Natural killer cell (primary cell): ENCODE results near the gene MAN1A2. TPM values are rescaled to one million over a fixed set of nuclear protein-coding genes. Genes with fewer than 3 reads are reported as not detected.

ENCODE experiments used
- ATAC-seq, 3 donors: fragments of 150-1000 bp in 2 of 3; fragments of 200-7000 bp in 1 of 3; cut with Tn5 transposase; 1 replicate in 1 of 3; 2 replicates in 2 of 3; pipeline ENCODE4 v1.10.0; 2021; ENCODE audit warnings: mild to moderate bottlenecking in 2 of 3, moderate library complexity in 2 of 3
- DNase-seq, 2 donors: peaks; one replicate each; pipeline versions ENCODE4 v3.0.0 to v3.0.0-alpha.2; 2013 to 2021; ENCODE audit warnings: mixed read lengths in 1 of 2
- H3K27ac ChIP-seq: one replicate; pipeline ENCODE4 v1.5.1; 2013; ENCODE audit warnings: mild to moderate bottlenecking, low read length
- H3K27me3 ChIP-seq: one replicate; pipeline ENCODE4 v1.6.1; 2013; ENCODE audit warnings: low read length; ENCODE audit not compliant: control insufficient read depth, insufficient read depth
- H3K36me3 ChIP-seq: one replicate; pipeline ENCODE4 v1.6.1; 2013; ENCODE audit warnings: low read length; ENCODE audit not compliant: control insufficient read depth, insufficient read depth
- H3K4me1 ChIP-seq: one replicate; pipeline ENCODE4 v1.6.1; 2013; ENCODE audit warnings: low read length; ENCODE audit not compliant: control insufficient read depth, insufficient read depth
- H3K4me3 ChIP-seq: one replicate; pipeline ENCODE4 v1.5.1; 2013; ENCODE audit warnings: low read length
- H3K9me3 ChIP-seq: one replicate; pipeline ENCODE4 v1.6.1; 2013; ENCODE audit warnings: low read length; ENCODE audit not compliant: control insufficient read depth, insufficient read depth
- H3K27ac Mint-ChIP-seq, 2 donors: one replicate each; pipeline ENCODE4 v1.8.0; 2022; ENCODE audit warnings: mild to moderate bottlenecking in 2 of 2, mixed read lengths in 2 of 2, moderate library complexity in 1 of 2
- H3K27me3 Mint-ChIP-seq, 2 donors: one replicate each; pipeline ENCODE4 v1.8.0; 2022; ENCODE audit warnings: low read depth in 2 of 2, mixed read lengths in 2 of 2
- H3K36me3 Mint-ChIP-seq: one replicate; pipeline ENCODE4 v1.8.0; 2022; ENCODE audit warnings: mixed read lengths
- H3K4me1 Mint-ChIP-seq, 2 donors: one replicate each; pipeline ENCODE4 v1.8.0; 2022; ENCODE audit warnings: mixed read lengths in 2 of 2
- H3K4me3 Mint-ChIP-seq: one replicate; pipeline ENCODE4 v1.8.0; 2022; ENCODE audit warnings: mild to moderate bottlenecking, moderate library complexity, mixed read lengths
- H3K9me3 Mint-ChIP-seq, 2 donors: one replicate each; pipeline ENCODE4 v1.8.0; 2022; ENCODE audit warnings: mixed read lengths in 2 of 2
- WGBS: methylation state at CpG from one replicate; pipeline ENCODE4 v1.1.7; 2013; ENCODE audit warnings: missing lambda C conversion rate; ENCODE audit not compliant: insufficient coverage; 5-methylcytosine and 5-hydroxymethylcytosine counted together
- intact Hi-C: fragments of 100-400 bp; cut with micrococcal nuclease; formaldehyde crosslinking; loops from one replicate; pipeline ENCODE4 v1.14.2; 2022
- total RNA-seq, 4 donors: library from RNA; stranded (reverse); fragments of 120-200 nt in 1 of 4; gene quantifications; one replicate each; pipeline versions ENCODE4 v1.2.3 to v1.2.4, GENCODE V29; 2013 to 2022
- TF ChIP-seq, protein P1 (sequence below): fragments of 200-600 bp; IDR thresholded peaks from one replicate; pipeline ENCODE4 v1.8.0; 2022; ENCODE audit warnings: antibody characterized with exemption

The MAN1A2 gene
- total RNA-seq, 3 donors from 2014 or later (not counting 1 experiment from before 2014, with no cell fraction given): 75.5 to 90.0 (median 87.1) TPM

DNA sequence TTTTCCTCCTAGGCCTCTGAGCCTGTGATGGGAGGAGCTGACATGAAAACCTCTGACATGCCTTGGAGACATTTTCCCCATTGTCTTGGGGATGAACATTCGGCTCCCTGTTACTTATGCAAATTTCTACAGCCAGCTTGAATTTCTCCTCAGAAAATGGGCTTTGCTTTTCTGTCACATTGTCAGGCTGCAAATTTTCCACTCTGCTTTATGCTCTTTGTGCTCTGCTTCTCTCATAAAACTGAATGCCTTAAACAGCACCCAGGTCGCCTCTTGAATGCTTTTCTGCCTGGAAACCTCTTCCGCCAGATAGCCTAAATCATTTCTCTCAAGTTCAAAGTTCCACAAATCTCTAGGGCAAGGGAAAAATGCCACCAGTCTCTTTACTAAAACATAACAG, 191.9 kb downstream of the MAN1A2 start:
- Histone ChIP-seq H3K9me3 (no peaks in the 10 kb centered on the region), H3K4me1 (peaks cover 7% of the 10 kb centered on the region), H3K27me3 (no peaks in the 10 kb centered on the region), H3K27ac (no peak overlapping the region), H3K36me3 (no peaks in the 10 kb centered on the region), H3K4me3 (no peak overlapping the region)
- H3K27ac Mint-ChIP-seq: no peak overlapping the region
- H3K4me1 Mint-ChIP-seq: peaks cover 21 to 26% of the 10 kb centered on the region in 2 donors
- TF ChIP-seq, protein P1, sequence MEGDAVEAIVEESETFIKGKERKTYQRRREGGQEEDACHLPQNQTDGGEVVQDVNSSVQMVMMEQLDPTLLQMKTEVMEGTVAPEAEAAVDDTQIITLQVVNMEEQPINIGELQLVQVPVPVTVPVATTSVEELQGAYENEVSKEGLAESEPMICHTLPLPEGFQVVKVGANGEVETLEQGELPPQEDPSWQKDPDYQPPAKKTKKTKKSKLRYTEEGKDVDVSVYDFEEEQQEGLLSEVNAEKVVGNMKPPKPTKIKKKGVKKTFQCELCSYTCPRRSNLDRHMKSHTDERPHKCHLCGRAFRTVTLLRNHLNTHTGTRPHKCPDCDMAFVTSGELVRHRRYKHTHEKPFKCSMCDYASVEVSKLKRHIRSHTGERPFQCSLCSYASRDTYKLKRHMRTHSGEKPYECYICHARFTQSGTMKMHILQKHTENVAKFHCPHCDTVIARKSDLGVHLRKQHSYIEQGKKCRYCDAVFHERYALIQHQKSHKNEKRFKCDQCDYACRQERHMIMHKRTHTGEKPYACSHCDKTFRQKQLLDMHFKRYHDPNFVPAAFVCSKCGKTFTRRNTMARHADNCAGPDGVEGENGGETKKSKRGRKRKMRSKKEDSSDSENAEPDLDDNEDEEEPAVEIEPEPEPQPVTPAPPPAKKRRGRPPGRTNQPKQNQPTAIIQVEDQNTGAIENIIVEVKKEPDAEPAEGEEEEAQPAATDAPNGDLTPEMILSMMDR: no peak
- DNase-seq (no peak), ATAC-seq (no peak)
- WGBS: 95% methylated on average over 3 of the region's 3 CpGs
- no peak overlapping the region for H3K4me3 Mint-ChIP-seq
- intact Hi-C loops: loop anchor here (5.0 kb wide), 1 partner anchor 113 kb away; no protein-coding TSS in a partner anchor
- no peaks in the 10 kb centered on the region for H3K9me3 Mint-ChIP-seq
- H3K36me3 Mint-ChIP-seq: peaks cover 6% of the 10 kb centered on the region
- H3K27me3 Mint-ChIP-seq: peaks cover 3 to 17% of the 10 kb centered on the region in 2 donors

DNA sequence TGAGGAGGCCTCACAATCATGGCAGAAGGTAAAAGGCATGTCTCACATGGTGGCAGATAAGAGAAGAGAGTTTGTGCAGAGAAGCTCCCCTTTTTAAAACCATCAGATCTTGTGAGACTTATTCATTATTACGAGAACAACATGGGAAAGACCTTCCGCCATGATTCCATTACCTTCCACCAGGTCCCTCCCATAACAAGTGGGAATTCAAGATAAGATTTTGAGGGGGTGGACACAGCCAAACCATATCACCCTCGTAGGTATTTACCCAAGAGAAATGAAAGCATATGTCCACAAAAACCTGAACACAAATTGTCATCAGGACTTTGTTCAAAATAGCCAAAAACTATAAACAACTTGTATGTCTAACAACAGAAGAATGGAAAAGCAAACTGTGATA, 192.7 kb downstream of the MAN1A2 start:
- TF ChIP-seq, protein P1: no peak
- H3K4me1 Mint-ChIP-seq: peaks cover 25 to 31% of the 10 kb centered on the region in 2 donors
- intact Hi-C loops: loop anchor here (5.0 kb wide), 1 partner anchor 112 kb away; no protein-coding TSS in a partner anchor
- no peak overlapping the region for H3K4me3 ChIP-seq
- no peak overlapping the region for H3K4me3 Mint-ChIP-seq
- no peaks in the 10 kb centered on the region for H3K27me3 ChIP-seq
- H3K27ac Mint-ChIP-seq: peak overlapping the region in 1 of 2 donors; percentile 6
- H3K36me3 ChIP-seq: no peaks in the 10 kb centered on the region
- no peak overlapping the region for H3K27ac ChIP-seq
- ATAC-seq (no peak), DNase-seq (no peak)
- no peaks in the 10 kb centered on the region for H3K9me3 ChIP-seq
- peaks cover 8 to 22% of the 10 kb centered on the region in 2 donors for H3K27me3 Mint-ChIP-seq
- no peaks in the 10 kb centered on the region for H3K9me3 Mint-ChIP-seq
- peaks cover 7% of the 10 kb centered on the region for H3K4me1 ChIP-seq
- peaks cover 6% of the 10 kb centered on the region for H3K36me3 Mint-ChIP-seq
- WGBS: 100% methylated on average over 1 of the region's 3 CpGs

DNA sequence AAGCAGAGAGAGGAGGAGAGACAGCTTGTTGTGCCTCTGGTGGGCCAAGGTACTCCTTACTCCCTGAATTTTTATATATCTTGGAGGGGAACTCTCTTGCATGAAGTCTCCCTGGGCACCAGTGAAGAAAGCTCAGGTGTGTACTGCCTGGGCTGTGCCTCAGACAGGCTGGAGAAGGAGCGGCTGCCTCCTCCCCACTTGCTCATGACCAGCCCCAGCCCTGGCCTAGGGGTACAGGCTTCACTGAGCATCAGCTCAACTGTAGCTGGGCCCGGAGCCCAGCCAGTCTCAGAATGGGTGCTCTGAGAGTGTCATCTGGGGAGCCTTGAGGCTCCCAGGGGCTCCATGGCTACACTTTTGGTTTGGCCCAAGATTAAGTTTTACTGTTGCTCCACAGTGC, 193.8 kb downstream of the MAN1A2 start:
- no peaks in the 10 kb centered on the region for H3K27me3 ChIP-seq
- H3K9me3 ChIP-seq: no peaks in the 10 kb centered on the region
- no peaks in the 10 kb centered on the region for H3K9me3 Mint-ChIP-seq
- H3K36me3 ChIP-seq: no peaks in the 10 kb centered on the region
- no peak overlapping the region for H3K27ac Mint-ChIP-seq
- H3K4me1 ChIP-seq: peaks cover 7% of the 10 kb centered on the region
- no peak overlapping the region for H3K4me3 Mint-ChIP-seq
- H3K36me3 Mint-ChIP-seq: peaks cover 6% of the 10 kb centered on the region
- 93% methylated on average over 2 of the region's 2 CpGs for WGBS
- peaks cover 25 to 31% of the 10 kb centered on the region in 2 donors for H3K4me1 Mint-ChIP-seq
- DNase-seq: no peak
- TF ChIP-seq, protein P1: no peak
- H3K4me3 ChIP-seq: no peak overlapping the region
- ATAC-seq: no peak
- no peak overlapping the region for H3K27ac ChIP-seq
- intact Hi-C loops: no loop called here
- H3K27me3 Mint-ChIP-seq: peaks cover 8 to 17% of the 10 kb centered on the region in 2 donors

DNA sequence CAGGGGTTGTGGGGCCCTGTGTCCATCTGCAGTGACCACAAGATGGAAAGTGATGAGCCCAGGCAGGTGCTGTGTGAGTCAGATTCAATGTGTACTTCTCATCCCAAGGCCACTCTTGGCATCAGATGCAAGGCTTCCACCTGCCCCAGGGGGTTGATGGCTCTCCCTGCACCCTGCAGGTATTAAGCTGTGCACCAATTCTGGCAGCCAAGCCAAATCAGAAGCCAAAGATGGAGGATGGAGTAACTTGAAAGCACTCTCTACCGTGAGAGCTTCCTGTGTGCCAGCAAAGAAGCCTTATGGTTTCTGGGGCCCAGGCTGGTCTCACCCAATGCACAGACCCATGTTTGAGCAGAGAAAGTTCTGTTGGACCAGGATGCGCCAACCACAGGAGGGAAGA, 194.3 kb downstream of the MAN1A2 start:
- peaks cover 8 to 15% of the 10 kb centered on the region in 2 donors for H3K27me3 Mint-ChIP-seq
- Histone ChIP-seq H3K27ac (no peak overlapping the region), H3K4me3 (no peak overlapping the region), H3K27me3 (no peaks in the 10 kb centered on the region), H3K36me3 (no peaks in the 10 kb centered on the region), H3K4me1 (peaks cover 7% of the 10 kb centered on the region), H3K9me3 (no peaks in the 10 kb centered on the region)
- 82% methylated on average over 2 of the region's 2 CpGs for WGBS
- H3K4me1 Mint-ChIP-seq: peaks cover 25 to 31% of the 10 kb centered on the region in 2 donors
- intact Hi-C loops: no loop called here
- H3K36me3 Mint-ChIP-seq: peaks cover 6% of the 10 kb centered on the region
- H3K27ac Mint-ChIP-seq: no peak overlapping the region
- DNase-seq (no peak), ATAC-seq (no peak)
- no peak overlapping the region for H3K4me3 Mint-ChIP-seq
- TF ChIP-seq, protein P1: no peak
- no peaks in the 10 kb centered on the region for H3K9me3 Mint-ChIP-seq
